HG02623 (cell line): Measurements from ENCODE around the gene TRPV2.

Experiments
- ATAC-seq: cut with Tn5 transposase; IDR thresholded peaks from one replicate; pipeline ENCODE4 v1.9.1; 2021; ENCODE audit warnings: moderate library complexity; ENCODE audit not compliant: unreplicated experiment

Gene TRPV2

GRCh38 chr17:16473044-16474011 lies 58.0 kb downstream of the TRPV2 start:
- ATAC-seq, result no peak

GRCh38 chr17:16474012-16474725 lies 58.8 kb downstream of the TRPV2 start:
- no peak for ATAC-seq

GRCh38 chr17:16475179-16475704 lies 59.9 kb downstream of the TRPV2 start:
- ATAC-seq, result no peak

- no peak for ATAC-seq
Observed at GRCh38 chr17:16477255-16477654, 61.9 kb downstream of the TRPV2 start.

GRCh38 chr17:16477666-16478065 lies 62.3 kb downstream of the TRPV2 start:
- ATAC-seq, result no peak

- no peak for ATAC-seq
Observed at GRCh38 chr17:16478649-16479048, 63.3 kb downstream of the TRPV2 start.

GRCh38 chr17:16479264-16479663 lies 63.9 kb downstream of the TRPV2 start:
- ATAC-seq, result no peak

- no peak for ATAC-seq
Observed at GRCh38 chr17:16480995-16481394, 65.6 kb downstream of the TRPV2 start.

- ATAC-seq, result no peak
Observed at GRCh38 chr17:16482253-16482652, 66.9 kb downstream of the TRPV2 start.

GRCh38 chr17:16483021-16483645 lies 67.8 kb downstream of the TRPV2 start:
- no peak for ATAC-seq

GRCh38 chr17:16484445-16485175 lies 69.2 kb downstream of the TRPV2 start:
- ATAC-seq, result no peak
